Ureter (tissue), 1 donor: ENCODE data around the gene SLC2A9. TPM values are rescaled to one million over a fixed set of nuclear protein-coding genes. Genes with fewer than 3 reads are reported as not detected.
"Not testable (repeated sequence)": the region's sequence is repeated elsewhere in the genome, so short reads cannot be mapped to it uniquely, and the experiment has no call there.

Source experiments
- DNase-seq: peaks from one replicate; pipeline ENCODE4 v3.0.0-alpha.2; 2020; ENCODE audit warnings: low spot score
- total RNA-seq: library from RNA; stranded (reverse); gene quantifications from one replicate; pipeline ENCODE4 v1.2.4, GENCODE V29; 2023
- donor health status: DM: yes; HTN: yes; CAD: no.

The SLC2A9 gene
- total RNA-seq, 1 donor from 2014 or later: 67.5 TPM

GRCh38 chr4:9927341-9928007 lies 93.8 kb downstream of the SLC2A9 start:
- no peak for DNase-seq

GRCh38 chr4:9926586-9926985 lies 94.7 kb downstream of the SLC2A9 start:
- DNase-seq: no peak

GRCh38 chr4:9925750-9926439 lies 95.4 kb downstream of the SLC2A9 start:
- DNase-seq: no peak

- no peak for DNase-seq
These were observed 96.5 kb downstream of the SLC2A9 start for GRCh38 chr4:9924750-9925149.

- DNase-seq: no peak
These were observed 98.0 kb downstream of the SLC2A9 start for GRCh38 chr4:9923195-9923812.

- DNase-seq: no peak
These were observed 100.0 kb downstream of the SLC2A9 start for GRCh38 chr4:9921326-9921725.

- no peak for DNase-seq
These were observed 101.3 kb downstream of the SLC2A9 start for GRCh38 chr4:9920029-9920428.

- no peak for DNase-seq
These were observed 102.2 kb downstream of the SLC2A9 start for GRCh38 chr4:9919047-9919446.

GRCh38 chr4:9918484-9918883 lies 102.8 kb downstream of the SLC2A9 start:
- DNase-seq: no peak

- DNase-seq: no peak
These were observed 104.4 kb downstream of the SLC2A9 start for GRCh38 chr4:9916937-9917336.

- DNase-seq: no peak
These were observed 105.0 kb downstream of the SLC2A9 start for GRCh38 chr4:9916346-9916745.

- DNase-seq: no peak
These were observed 107.5 kb downstream of the SLC2A9 start for GRCh38 chr4:9913846-9914245.

GRCh38 chr4:9906996-9907395 lies 114.3 kb downstream of the SLC2A9 start:
- DNase-seq: no peak

- no peak for DNase-seq
These were observed 116.2 kb downstream of the SLC2A9 start for GRCh38 chr4:9904976-9905587.

GRCh38 chr4:9903317-9903716 lies 118.0 kb downstream of the SLC2A9 start:
- no peak for DNase-seq

- no peak for DNase-seq
These were observed 120.0 kb downstream of the SLC2A9 start for GRCh38 chr4:9901257-9901656.

GRCh38 chr4:9900633-9901032 lies 120.7 kb downstream of the SLC2A9 start:
- not testable (repeated sequence) for DNase-seq

- no peak for DNase-seq
These were observed 121.8 kb downstream of the SLC2A9 start for GRCh38 chr4:9899306-9900055.

GRCh38 chr4:9898596-9899305 lies 122.5 kb downstream of the SLC2A9 start:
- no peak for DNase-seq

GRCh38 chr4:9895333-9895705 lies 126.0 kb downstream of the SLC2A9 start:
- DNase-seq: no peak

- DNase-seq: no peak
These were observed 126.5 kb downstream of the SLC2A9 start for GRCh38 chr4:9894644-9895332.
